ENCODE data around the gene SPACA4.

GRCh38 chr19:48654299-48655059 is 47.9 kb downstream of the SPACA4 start:
- TF ChIP-seq, protein P1, sequence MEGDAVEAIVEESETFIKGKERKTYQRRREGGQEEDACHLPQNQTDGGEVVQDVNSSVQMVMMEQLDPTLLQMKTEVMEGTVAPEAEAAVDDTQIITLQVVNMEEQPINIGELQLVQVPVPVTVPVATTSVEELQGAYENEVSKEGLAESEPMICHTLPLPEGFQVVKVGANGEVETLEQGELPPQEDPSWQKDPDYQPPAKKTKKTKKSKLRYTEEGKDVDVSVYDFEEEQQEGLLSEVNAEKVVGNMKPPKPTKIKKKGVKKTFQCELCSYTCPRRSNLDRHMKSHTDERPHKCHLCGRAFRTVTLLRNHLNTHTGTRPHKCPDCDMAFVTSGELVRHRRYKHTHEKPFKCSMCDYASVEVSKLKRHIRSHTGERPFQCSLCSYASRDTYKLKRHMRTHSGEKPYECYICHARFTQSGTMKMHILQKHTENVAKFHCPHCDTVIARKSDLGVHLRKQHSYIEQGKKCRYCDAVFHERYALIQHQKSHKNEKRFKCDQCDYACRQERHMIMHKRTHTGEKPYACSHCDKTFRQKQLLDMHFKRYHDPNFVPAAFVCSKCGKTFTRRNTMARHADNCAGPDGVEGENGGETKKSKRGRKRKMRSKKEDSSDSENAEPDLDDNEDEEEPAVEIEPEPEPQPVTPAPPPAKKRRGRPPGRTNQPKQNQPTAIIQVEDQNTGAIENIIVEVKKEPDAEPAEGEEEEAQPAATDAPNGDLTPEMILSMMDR (conservative IDR thresholded peaks at IDR 0.05), result no peak
- TF ChIP-seq EZH2 (IDR thresholded peaks at IDR 0.05; ENCODE audit: low read depth), result no peak
